Tibial artery (tissue), 4 donors: ENCODE data around the gene MAPK1IP1L.

Source experiments
- DNase-seq, 2 donors: peaks; one replicate each; pipeline ENCODE4 v3.0.0-alpha.2; 2019
- H3K27ac ChIP-seq, 2 donors: fragments of 200-600 bp; sonication (generic) in 1 of 2; 1 replicate in 1 of 2; 2 replicates in 1 of 2; pipeline ENCODE4 v1.5.1; 2018 to 2019; ENCODE audit warnings: mild to moderate bottlenecking in 1 of 2
- H3K27me3 ChIP-seq, 2 donors: fragments of 200-600 bp; sonication (generic) in 1 of 2; one replicate each; pipeline versions ENCODE4 v1.5.1 to v1.6.0; 2016 to 2019
- H3K36me3 ChIP-seq, 3 donors: fragments of 200-600 bp; sonication (generic) in 2 of 3; one replicate each; pipeline ENCODE4 v1.5.1; 2016 to 2019; ENCODE audit warnings: mild to moderate bottlenecking in 2 of 3
- H3K4me1 ChIP-seq, 4 donors: fragments of 200-600 bp; sonication (generic) in 2 of 4; 1 replicate in 3 of 4; 2 replicates in 1 of 4; pipeline ENCODE4 v1.5.1; 2016 to 2019
- H3K4me3 ChIP-seq, 2 donors: fragments of 200-600 bp; sonication (generic) in 1 of 2; 1 replicate in 1 of 2; 2 replicates in 1 of 2; pipeline ENCODE4 v1.5.1; 2018 to 2019; ENCODE audit warnings: mild to moderate bottlenecking in 2 of 2
- H3K9me3 ChIP-seq, 3 donors: fragments of 200-600 bp; sonication (generic) in 1 of 3; one replicate each; pipeline ENCODE4 v1.5.1; 2016 to 2019
- CTCF ChIP-seq, 2 experiments: fragments of 200-600 bp in 1 of 2; fragments of 450-650 bp in 1 of 2; IDR thresholded peaks; one replicate each; pipeline ENCODE4 v1.5.1; 2017 to 2019; ENCODE audit warnings: antibody characterized with exemption in 2 of 2, mild to moderate bottlenecking in 1 of 2, moderate library complexity in 1 of 2
- intact Hi-C: fragments of 100-400 bp; cut with DNase I; formaldehyde crosslinking; loops from one replicate; pipeline ENCODE4 v1.15.0; 2023; ENCODE audit warnings: low total_unique reads

The MAPK1IP1L gene

GRCh38 chr14:55115460-55115859 is 64.0 kb downstream of the MAPK1IP1L start:
- intact Hi-C loops = no loop called here
- H3K36me3 ChIP-seq = no peaks in the 10 kb centered on the region
- no peak overlapping the region for H3K4me3 ChIP-seq
- TF ChIP-seq CTCF (IDR thresholded peaks at IDR 0.05) = no peak
- H3K9me3 ChIP-seq = no peaks in the 10 kb centered on the region
- H3K27ac ChIP-seq = no peak overlapping the region
- H3K4me1 ChIP-seq = peaks cover 0 to 21% (median 11%) of the 10 kb centered on the region in 4 donors
- no peak for DNase-seq
- H3K27me3 ChIP-seq = no peaks in the 10 kb centered on the region

- intact Hi-C loops = no loop called here
- H3K27ac ChIP-seq = no peak overlapping the region
- no peak for TF ChIP-seq CTCF (IDR thresholded peaks at IDR 0.05)
- no peaks in the 10 kb centered on the region for H3K9me3 ChIP-seq
- H3K27me3 ChIP-seq = no peaks in the 10 kb centered on the region
- peaks cover 0 to 21% (median 11%) of the 10 kb centered on the region in 4 donors for H3K4me1 ChIP-seq
- no peak for DNase-seq
- H3K36me3 ChIP-seq = no peaks in the 10 kb centered on the region
- H3K4me3 ChIP-seq = no peak overlapping the region
Measured at GRCh38 chr14:55115861-55116245, 64.4 kb downstream of the MAPK1IP1L start.

GRCh38 chr14:55116246-55117030 is 65.0 kb downstream of the MAPK1IP1L start:
- H3K9me3 ChIP-seq = no peaks in the 10 kb centered on the region
- H3K27ac ChIP-seq = no peak overlapping the region
- no peak overlapping the region for H3K4me3 ChIP-seq
- no peak for TF ChIP-seq CTCF (IDR thresholded peaks at IDR 0.05)
- no peaks in the 10 kb centered on the region for H3K36me3 ChIP-seq
- DNase-seq = no peak
- H3K4me1 ChIP-seq = peaks cover 0 to 21% (median 11%) of the 10 kb centered on the region in 4 donors
- intact Hi-C loops = no loop called here
- H3K27me3 ChIP-seq = no peaks in the 10 kb centered on the region

- no peaks in the 10 kb centered on the region for H3K27me3 ChIP-seq
- intact Hi-C loops = no loop called here
- TF ChIP-seq CTCF (IDR thresholded peaks at IDR 0.05) = no peak
- H3K4me3 ChIP-seq = no peak overlapping the region
- no peaks in the 10 kb centered on the region for H3K36me3 ChIP-seq
- H3K4me1 ChIP-seq = peaks cover 0 to 32% (median 19%) of the 10 kb centered on the region in 4 donors
- peak overlapping the region; percentile 65 to 68 for H3K27ac ChIP-seq
- H3K9me3 ChIP-seq = no peaks in the 10 kb centered on the region
- no peak for DNase-seq
Measured at GRCh38 chr14:55117803-55118441, 66.5 kb downstream of the MAPK1IP1L start.

GRCh38 chr14:55118761-55119160 is 67.3 kb downstream of the MAPK1IP1L start:
- peak overlapping the region; percentile 65 to 68 for H3K27ac ChIP-seq
- DNase-seq = no peak
- no peaks in the 10 kb centered on the region for H3K36me3 ChIP-seq
- intact Hi-C loops = no loop called here
- no peaks in the 10 kb centered on the region for H3K27me3 ChIP-seq
- TF ChIP-seq CTCF (IDR thresholded peaks at IDR 0.05) = no peak
- peaks cover 0 to 38% (median 24%) of the 10 kb centered on the region in 4 donors for H3K4me1 ChIP-seq
- no peak overlapping the region for H3K4me3 ChIP-seq
- H3K9me3 ChIP-seq = no peaks in the 10 kb centered on the region
